Measurements from ENCODE around the gene KIAA0586. TPM values are rescaled to one million over a fixed set of nuclear protein-coding genes. Genes with fewer than 3 reads are reported as not detected.

Gene KIAA0586
- total RNA-seq, 1 experiment from 2014 or later, result 20.9 TPM

GRCh38 chr14:58541633-58542022, 114.1 kb downstream of the KIAA0586 start:
- Histone ChIP-seq H2BK20ac (ENCODE audit: low read depth, low read length, poor library complexity, severe bottlenecking) (no peak overlapping the region), H3K4me1 (ENCODE audit: insufficient read depth, low read length) (no peaks in the 10 kb centered on the region), H2BK15ac (ENCODE audit: low read depth, low read length) (no peak overlapping the region), H4K20me1 (ENCODE audit: control insufficient read depth, insufficient read depth, insufficient read length) (no peaks in the 10 kb centered on the region), H2BK12ac (ENCODE audit: insufficient read length, low read depth, low read length) (no peak overlapping the region), H3K27ac (ENCODE audit: insufficient read length, low read depth, low read length) (no peak overlapping the region), H2AK5ac (ENCODE audit: insufficient read length, low read length) (no peak overlapping the region), H3K79me2 (ENCODE audit: insufficient read depth, low read length) (no peaks in the 10 kb centered on the region), H3K56ac (ENCODE audit: insufficient read length, low read depth, low read length) (no peak overlapping the region), H4K91ac (ENCODE audit: insufficient read length, low read depth, low read length) (no peak overlapping the region), H3K4me2 (ENCODE audit: insufficient read depth, insufficient read length, low read length) (no peak overlapping the region), H3K14ac (ENCODE audit: insufficient read depth, low read length) (no peak overlapping the region), H4K5ac (ENCODE audit: insufficient read length, low read depth, low read length) (no peak overlapping the region), H3K18ac (ENCODE audit: insufficient read length, low read depth, low read length) (no peak overlapping the region), H2BK5ac (ENCODE audit: insufficient read length, low read length) (no peak overlapping the region), H3K79me1 (ENCODE audit: insufficient read depth, low read depth, low read length, poor library complexity, severe bottlenecking) (no peaks in the 10 kb centered on the region), H4K8ac (replicated peaks; ENCODE audit: insufficient read length, low read depth, low read length) (no peak overlapping the region), H2BK120ac (ENCODE audit: low read depth, low read length, poor library complexity, severe bottlenecking) (no peak overlapping the region), H3K9me3 (ENCODE audit: control insufficient read depth, low read depth, low read length) (no peaks in the 10 kb centered on the region), H3K9ac (ENCODE audit: extremely low read depth, insufficient read length, low read length) (no peak overlapping the region), H3T11ph (ENCODE audit: low read length) (no peak overlapping the region), H3K27me3 (ENCODE audit: insufficient read depth, low read length) (no peaks in the 10 kb centered on the region), H3K4ac (ENCODE audit: low read depth, low read length) (no peak overlapping the region), H3K23ac (ENCODE audit: insufficient read length, low read depth, low read length) (no peak overlapping the region), H3K23me2 (ENCODE audit: insufficient read length, low read depth, low read length, poor library complexity, severe bottlenecking) (no peaks in the 10 kb centered on the region), H2AFZ (ENCODE audit: low read length) (no peak overlapping the region)
- Mint-ChIP-seq H3K27ac (no peak overlapping the region), H3K27me3 (ENCODE audit: low read depth) (no peaks in the 10 kb centered on the region), H3K4me3 (no peak overlapping the region), H3K4me1 (0 out of 4 replicates have a peak, but pooled peaks cover 0 to 3% of the 10 kb centered on the region in 2 experiments), H3K9me3 (no peaks in the 10 kb centered on the region), H3K36me3 (ENCODE audit: insufficient read depth in 1 of 3, low read depth in 3 of 3) (peaks cover 0 to 5% (median 5%) of the 10 kb centered on the region in 3 experiments; a peak in 4 of 7 replicates)
- TF ChIP-seq CTCF (conservative IDR thresholded peaks at IDR 0.05), result no peak
- DNase-seq, result no peak
- WGBS (ENCODE audit: extremely low coverage, insufficient read length, low lambda C conversion rate), result no CpG with 5 or more reads among the region's 2 CpGs
